ENCODE data around the gene KBTBD13.

DNA sequence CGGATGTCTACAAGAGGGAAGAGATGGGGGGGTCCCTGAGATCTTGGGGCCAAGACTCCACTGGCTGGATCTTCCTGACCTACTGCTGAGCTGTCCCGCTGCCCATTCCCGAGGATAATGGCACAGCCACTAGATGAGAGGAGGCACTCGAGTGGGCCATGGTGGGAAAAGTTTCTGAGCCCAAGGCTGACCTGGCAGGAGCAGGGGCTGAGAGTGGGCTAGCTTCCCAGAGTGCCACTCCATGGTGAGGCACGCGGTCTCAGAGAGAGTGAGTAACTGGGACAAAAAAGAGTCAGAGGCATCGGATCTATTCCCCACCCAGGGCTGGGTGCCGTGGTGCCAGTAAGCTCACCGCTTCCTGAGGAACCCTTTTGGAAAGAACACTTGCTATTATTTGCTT is 20.4 kb upstream of the KBTBD13 start:
- TF ChIP-seq, protein P1, sequence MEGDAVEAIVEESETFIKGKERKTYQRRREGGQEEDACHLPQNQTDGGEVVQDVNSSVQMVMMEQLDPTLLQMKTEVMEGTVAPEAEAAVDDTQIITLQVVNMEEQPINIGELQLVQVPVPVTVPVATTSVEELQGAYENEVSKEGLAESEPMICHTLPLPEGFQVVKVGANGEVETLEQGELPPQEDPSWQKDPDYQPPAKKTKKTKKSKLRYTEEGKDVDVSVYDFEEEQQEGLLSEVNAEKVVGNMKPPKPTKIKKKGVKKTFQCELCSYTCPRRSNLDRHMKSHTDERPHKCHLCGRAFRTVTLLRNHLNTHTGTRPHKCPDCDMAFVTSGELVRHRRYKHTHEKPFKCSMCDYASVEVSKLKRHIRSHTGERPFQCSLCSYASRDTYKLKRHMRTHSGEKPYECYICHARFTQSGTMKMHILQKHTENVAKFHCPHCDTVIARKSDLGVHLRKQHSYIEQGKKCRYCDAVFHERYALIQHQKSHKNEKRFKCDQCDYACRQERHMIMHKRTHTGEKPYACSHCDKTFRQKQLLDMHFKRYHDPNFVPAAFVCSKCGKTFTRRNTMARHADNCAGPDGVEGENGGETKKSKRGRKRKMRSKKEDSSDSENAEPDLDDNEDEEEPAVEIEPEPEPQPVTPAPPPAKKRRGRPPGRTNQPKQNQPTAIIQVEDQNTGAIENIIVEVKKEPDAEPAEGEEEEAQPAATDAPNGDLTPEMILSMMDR (IDR thresholded peaks at IDR 0.05): no peak
- TF ChIP-seq POLR2AphosphoS5 (IDR thresholded peaks at IDR 0.05; ENCODE audit: low read depth, low read length) (no peak), TCF7L2 (IDR thresholded peaks at IDR 0.05; ENCODE audit: low read depth, low read length) (no peak)

Data from Panc1 (cell line).